CD4-positive, alpha-beta T cell treated with Interleukin-17A for 1 hour (primary cell): ENCODE data around the gene CNTNAP2.

ENCODE experiments used
- DNase-seq: peaks from one replicate; pipeline ENCODE4 v3.0.0-alpha.2; 2020

CNTNAP2 gene

DNA sequence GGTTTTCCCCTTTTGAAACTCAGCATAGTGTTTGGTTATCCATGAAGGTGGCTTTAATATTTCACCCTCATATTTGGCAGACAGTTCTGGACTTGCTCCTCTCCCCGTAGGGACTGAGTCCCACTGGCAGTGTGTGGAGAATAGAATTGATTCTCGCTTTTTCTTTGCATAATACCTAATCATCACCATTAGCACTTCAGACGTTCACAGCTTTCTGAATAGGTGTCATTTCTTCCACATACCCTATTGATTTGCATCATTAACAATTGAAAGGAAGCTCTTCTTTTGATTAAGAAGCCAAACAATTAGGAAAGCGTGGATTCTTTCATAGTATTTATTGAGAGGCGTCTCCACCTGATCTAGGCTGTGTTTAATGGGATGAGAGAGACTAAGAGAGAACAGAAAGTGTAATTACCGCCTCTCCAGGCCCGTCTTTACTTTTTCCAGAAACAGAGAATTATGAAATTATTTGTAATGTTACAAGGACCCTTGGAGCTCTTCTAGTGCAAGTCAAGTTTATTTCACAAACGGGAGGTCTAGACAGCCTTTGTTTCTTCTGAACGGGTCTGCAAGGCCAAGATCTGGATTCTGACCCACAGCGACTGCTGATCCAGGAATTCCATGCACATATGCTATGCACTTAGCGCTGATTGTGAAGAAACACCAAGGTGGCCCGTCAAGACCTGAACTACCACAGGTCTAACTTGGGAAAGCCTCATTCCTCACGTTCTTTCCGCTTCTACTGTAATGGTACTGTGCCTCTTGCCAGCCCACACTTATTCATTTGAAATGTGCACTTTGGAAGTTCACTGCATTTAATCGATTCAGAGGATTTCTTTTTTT lies 2224.1 kb downstream of the CNTNAP2 start:
- no peak for DNase-seq

DNA sequence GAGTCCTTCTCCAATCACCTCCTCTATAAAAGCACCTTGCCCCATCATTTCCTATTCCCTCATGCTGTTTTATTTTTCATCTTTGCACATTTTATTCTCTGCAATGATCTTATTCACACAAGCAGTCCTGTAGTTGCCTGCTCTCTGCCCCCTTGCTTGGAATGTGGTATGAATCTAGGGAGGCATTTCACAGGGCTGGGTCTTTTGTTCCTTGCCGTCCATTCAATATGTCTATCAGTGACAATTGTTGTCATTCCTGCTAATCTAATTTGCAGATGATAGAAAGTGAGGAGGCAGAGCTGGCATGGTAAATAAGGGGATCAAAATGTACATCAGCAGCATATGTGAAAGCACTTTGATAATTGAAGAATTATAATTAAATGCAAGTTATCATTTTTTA lies 2227.8 kb downstream of the CNTNAP2 start:
- DNase-seq = no peak

DNA sequence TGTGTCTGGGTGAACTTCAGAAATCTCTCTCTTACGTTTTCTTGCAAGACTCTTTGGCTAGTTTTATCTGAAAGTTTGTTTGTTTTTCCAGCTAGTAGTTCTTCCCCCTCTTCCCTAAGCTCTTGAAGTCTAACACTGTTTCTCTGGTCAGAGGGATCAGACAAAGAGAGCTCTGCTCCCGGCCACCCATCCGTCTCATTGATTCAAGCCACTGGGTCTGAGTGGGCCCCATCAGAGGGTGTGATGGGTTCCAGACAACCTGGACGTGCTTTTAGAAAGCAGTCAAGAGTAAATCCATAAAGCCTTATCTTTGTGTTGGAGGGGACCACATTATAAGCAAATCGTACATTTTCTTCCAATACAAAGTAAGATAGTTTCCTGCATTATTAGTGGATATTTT lies 2231.4 kb downstream of the CNTNAP2 start:
- no peak for DNase-seq

DNA sequence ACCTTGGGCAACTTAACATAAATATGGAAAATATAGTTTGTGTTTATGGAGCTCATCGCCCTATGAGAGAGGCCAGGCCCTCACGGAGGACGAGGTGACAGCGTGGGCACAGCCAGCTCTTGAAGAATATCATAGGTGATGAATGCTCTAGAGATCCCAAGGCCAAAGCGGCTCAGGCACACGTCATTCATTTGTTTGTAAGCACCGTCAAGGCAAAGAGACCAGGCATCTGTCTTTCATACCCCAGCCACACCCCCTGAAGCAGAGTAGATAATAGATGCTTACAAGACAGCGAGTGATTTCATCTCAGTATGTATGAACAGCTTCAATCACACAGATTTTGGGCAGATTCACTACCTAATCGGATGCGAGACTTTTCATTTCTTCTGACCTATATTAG lies 2231.9 kb downstream of the CNTNAP2 start:
- no peak for DNase-seq

DNA sequence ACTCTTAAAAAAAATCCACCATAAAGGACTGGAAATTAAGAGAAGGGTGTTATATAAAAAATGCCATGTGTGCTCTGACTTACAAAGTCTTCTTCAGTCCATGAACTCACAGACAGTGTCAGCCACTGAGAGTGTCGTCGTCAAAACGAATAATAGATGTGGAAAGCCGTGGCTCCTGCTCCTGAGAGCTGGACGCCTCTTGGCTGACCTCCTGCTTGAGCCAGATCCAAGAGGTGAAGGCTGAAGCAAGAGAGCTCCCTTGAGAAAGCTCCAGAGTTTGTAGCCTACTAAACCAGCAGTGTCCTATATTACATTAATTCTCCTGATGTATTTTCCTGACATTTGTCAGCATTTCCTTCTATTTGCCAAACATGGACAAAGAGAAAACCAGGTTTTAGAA lies 2239.7 kb downstream of the CNTNAP2 start:
- DNase-seq = no peak

DNA sequence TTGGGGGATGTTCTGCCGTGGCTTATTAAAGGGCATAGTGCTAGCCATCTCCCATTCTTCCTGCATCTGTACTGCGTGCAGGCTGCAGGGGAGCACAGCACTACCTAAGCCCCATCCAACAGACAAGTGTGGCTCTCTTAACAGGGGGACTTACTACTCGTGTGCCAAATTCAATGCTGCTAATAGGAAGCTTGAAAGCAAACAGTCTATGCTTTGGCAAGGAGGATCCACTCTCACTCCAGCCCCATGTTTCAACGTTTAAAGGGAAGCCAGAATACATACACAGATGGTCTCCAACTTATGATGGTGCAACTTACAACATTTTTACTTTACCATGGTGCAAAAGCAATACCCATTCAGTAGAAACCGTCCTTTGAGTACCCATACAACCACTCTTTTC lies 2245.9 kb downstream of the CNTNAP2 start:
- DNase-seq = no peak

DNA sequence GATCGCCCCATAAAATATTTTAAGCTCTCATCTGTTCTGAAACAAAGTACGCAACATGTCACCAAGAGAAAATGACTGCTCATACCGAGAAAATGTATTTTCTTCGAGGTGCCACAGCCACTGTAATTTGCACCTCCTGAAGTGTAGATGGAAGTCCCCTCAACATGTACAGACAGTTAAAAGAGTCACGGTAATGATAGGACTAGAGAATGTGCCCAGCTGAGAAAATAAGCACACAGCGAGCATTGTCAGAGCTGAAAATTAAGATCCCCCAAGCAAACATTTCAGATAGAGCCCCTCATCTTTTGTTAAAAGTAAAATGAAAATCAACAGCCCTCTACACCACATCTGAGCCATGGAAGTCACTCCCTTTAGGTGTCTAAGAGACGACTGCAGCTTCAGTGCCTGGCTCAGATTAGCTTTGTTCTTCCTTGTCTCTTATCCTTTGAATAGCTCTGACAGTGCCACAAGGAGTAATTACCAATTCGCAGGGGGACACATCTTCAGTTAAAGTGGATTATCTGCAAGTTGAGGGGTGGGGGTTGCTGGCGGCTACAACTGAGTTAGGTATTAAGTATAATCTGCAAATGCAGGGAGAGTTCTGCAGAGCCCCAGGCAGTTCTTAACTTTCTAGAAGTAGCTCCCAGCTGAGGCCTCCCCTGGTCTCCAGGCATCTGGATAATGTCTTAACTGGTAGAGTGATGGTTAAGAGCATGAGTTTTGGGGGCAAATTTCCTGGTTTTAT lies 2251.3 kb downstream of the CNTNAP2 start:
- DNase-seq = no peak

DNA sequence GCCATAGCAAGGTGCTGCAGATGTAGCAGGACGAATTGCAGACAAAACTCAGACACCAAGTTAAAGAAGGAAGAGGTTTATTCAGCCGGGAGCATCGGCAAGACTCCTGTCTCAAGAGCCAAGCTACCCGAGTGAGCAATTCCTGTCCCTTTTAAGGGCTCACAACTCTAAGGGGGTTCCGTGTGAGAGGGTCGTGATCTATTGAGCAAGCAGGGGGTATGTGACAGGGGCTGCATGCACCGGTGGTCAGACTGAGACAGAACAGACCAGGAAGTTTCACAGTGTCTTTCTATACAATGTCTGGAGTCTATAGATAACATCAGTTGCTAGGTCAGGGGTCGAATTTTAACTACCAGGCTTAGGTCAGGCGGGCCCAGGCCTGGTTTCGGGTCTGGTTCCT lies 2252.0 kb downstream of the CNTNAP2 start:
- no peak for DNase-seq

DNA sequence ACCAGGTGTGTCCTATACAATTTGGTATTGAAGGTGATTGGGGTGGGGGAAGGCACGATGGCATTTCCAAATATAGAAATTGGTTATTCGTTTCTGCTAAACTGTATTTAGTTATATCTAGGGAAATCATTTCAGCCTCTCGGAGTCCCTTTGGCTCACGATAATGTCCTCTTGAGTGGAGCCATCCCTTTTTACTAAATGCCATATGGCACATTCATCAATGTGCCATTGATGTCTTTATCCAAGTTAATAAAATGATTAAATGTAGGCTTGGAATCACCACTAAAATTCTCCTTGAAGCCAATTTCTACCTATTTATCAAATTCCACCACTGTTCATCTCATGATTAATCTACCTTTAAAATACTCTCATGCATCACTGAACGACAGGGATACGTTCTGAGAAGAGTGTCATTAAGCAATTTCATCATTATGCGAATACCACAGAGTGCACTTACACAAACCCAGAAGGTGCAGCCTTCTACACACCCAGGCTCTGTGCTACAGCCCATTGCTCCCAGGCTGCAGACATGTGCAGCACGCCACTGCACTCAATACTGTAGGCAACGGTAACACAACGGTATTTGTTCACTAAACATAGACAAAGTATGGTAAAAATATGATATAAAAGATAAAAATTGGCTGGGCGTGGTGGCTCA lies 2254.8 kb downstream of the CNTNAP2 start:
- DNase-seq = no peak

DNA sequence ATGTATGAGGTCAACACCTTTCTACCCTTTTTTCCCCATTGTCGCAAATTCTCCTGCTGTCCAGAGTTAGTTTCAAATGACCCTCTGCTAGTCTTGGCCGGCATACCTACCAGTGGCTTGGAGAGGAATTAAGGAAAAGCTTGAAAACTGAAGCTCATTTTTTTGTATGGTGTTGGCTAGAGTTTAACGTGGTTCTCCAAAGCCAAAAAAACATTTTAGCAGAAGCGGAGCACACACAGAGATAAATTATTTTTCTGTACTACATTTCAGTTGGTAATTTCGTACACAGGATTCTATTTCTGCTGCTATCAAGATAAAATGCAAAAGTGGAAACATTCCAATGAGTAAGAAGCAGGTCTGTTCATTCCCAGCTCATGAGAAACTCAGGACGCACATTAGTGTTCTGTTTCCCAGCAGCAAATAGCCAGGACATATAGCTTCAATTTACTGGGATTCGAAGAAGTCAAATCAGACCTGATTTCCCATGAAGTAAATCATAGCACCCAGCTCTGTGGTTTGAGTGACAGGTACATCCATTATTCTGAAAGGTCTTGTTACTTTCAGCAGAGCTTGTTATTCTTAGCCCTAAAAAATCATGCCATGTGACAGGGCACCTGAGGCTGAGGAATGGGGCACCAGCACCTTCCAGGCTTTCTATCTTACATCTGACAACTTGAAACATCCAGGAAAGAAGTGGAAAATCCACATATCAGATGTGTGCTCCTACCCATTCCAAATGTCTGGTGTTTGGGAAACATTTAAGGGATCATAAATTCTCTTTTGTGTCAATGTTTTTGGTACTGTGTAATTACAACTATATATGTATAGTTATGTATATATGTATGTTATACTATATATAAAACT lies 2258.0 kb downstream of the CNTNAP2 start:
- DNase-seq = no peak

DNA sequence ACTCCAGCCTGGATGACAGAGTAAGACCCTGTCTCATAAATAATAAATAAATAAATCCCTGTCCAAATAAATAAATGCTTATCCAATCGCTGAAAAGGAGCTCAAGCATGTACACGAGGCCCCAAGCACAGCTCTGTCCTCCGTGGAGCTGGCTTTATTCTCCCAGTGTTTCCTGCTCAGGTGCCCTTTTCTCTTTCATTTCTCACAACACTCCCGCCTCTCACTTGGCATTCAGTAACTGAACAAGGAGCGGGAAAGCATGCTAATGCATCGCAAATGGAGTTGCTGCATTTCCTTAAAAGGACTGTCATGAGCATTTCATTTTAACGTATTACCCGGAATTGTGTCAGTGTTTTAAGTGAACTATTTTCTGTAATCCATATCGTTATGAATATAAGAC lies 2263.1 kb downstream of the CNTNAP2 start:
- DNase-seq = no peak

DNA sequence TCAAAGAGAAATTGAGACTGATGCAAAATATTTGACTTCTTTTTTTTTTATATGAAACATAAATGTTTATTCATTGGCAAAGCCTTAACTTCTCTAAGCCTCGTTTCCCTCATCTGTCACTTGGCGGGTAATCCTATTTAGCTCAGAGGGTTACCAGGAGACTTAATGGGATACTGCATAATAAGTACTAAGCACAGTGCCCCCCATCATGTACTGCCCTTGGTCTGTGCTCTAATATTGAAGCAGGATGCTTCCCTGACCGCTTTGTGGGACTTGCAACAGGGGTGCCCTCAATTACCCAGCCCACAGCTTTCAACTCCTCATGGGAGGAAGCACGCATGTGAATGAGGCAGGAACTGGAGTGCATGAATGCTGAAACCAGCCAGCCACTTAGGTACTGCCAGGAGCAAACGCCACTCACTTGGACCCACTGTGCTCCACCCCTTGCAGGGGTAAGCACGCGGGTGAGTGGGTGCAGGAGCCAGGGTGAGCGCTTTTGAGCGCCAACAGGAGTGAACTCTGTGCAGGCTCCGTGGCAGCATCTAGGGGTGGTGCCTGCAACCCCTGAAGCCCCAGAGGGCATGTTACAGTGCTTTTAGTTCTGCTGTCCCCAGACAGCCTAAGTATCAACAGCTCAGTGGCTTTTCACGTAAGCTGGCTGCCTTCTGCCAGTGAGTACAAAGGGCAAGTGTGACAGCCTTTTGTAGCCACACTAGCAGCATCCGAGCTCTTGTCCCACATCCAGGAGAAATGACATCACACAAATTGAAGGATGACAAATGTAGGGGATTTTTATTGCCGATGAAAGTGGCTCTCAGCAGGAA lies 2264.2 kb downstream of the CNTNAP2 start:
- DNase-seq = no peak

DNA sequence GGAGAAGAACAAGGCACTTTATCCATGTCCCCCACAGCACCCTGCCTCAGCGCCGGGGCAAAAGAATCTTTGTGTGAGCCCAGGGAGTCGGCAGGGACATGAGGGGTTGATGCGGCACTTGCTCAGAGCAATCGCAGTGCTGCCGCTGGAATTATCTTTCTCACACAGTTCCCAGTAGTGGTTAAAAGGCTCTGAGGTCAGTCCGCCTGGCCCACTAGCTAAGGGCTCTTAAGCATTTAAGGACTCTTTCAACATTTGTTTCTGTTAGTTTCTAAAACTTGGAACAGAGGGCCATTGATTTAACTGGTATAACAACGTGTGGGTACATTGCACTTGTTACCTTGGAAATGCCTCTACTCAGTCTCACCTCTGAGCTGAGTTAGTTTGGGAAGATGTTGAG lies 2266.0 kb downstream of the CNTNAP2 start:
- no peak for DNase-seq

DNA sequence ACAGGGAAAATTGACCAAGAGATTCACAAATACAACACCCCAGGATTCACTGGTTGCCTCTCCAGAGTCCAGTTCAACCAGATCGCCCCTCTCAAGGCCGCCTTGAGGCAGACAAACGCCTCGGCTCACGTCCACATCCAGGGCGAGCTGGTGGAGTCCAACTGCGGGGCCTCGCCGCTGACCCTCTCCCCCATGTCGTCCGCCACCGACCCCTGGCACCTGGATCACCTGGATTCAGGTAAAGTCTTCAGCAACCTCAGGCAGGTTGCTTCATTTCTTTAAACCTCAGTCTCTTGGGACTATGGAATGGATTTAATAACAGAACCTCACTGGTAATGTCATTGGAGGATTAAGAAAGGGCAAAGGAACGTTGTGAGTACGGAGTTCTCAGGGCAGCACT lies 2267.1 kb downstream of the CNTNAP2 start:
- no peak for DNase-seq

DNA sequence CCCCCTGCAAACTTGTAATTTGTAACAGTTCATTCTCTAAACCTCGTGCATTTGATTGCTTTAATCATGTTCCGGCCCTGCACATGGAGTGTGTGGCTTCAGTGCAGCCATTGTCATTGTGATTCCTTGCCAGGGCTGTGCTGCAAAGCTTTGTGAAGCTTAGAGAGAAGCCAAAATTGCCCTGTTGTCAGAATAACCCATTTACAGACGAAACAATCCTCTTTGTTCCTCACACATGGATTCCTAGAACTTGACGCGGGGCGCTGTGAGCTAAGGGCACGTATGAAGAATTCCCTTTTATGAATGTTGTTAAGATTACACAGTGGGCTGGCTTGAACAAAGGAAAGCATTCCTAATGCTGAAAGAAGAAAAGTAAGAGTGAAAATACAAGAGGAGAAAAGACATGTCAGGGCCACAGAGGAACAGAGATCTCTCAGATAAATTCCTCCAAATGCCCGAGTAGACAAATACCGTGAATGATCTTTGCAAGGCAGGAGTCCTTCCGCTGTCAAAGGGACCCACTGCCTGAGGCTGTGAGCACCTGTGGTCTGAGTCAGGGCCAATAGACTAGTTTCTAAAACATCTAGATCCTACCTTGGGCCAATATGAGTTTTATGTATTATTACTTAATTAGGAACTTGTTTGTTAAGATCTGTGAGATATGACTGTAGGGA lies 2268.5 kb downstream of the CNTNAP2 start:
- DNase-seq = no peak

DNA sequence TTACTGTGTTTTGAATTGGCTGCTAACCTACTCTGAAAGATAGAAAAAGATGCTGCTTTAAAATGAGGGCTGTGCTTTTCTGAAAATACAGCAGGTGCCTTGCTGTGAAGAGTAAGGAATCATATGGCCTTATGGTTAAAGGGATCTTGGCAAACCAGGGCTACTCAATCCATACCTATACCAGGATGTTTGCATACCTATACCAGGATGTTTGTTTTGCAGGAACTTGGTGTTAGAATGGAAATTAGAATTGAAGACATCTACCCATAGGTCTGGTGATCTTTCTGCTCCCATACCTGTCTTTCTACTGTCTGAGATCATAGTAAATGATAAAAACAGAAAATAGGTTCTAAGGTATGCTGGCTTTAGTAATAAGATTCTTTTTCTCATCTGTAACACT lies 2273.8 kb downstream of the CNTNAP2 start:
- DNase-seq = no peak

DNA sequence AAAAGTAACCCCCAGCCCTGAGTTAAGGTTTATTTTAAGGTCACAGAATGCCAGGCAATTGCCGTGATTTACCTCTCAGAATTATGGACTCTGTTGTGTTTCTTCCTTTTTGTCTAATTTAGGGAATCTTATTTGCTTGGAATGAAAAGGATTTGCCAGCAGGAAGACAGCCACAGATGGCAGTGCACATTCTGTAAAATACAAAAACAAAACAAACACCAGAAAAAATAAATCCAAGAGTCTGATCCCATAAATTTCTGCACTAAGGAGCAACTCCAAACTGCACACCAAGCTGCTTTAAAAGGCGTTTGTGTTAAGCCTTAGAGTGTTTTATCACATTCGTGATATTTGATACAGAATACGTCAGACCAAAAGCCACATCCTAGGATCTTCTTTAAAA lies 2275.0 kb downstream of the CNTNAP2 start:
- DNase-seq = no peak

DNA sequence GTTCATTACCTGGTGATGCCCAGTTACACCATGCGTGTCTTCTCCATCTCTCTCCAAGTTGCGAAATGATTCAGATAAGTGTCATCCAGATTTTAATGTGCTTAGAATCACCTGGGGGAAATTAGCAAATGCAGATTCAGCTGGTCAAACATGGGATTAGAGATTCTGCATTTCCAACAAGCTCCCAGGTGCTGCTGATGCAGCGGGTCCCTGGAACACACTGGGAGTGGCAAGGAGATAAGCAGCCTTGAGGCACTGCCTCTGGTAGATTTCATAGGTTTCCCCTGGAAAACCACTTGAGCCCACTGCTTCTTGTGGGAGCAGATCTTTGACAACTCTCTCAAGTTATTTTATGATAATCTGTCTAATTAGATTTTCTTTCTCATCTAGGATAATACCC lies 2278.0 kb downstream of the CNTNAP2 start:
- DNase-seq = no peak

DNA sequence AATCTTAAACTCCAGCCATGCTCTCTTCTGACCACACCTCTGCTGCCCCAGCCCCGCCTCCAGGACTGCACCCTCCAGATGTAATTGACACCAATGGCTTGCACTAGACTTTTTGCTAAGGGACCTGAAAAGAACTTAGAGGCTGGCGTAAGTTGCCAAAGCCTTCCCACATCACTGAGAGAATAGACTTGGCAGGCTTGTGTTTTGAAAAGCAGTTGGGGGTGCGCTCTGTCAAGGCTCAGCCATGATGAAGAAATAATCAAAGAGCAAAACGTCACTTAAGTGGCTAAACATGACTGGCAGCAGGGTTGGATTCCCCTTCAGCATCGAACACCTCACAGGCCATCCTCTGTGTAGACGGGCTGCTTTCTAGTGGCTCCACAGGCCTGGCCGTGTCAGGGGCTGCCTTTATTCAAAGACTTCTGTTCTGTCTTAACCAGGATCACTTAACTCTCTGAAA lies 2278.8 kb downstream of the CNTNAP2 start:
- no peak for DNase-seq

DNA sequence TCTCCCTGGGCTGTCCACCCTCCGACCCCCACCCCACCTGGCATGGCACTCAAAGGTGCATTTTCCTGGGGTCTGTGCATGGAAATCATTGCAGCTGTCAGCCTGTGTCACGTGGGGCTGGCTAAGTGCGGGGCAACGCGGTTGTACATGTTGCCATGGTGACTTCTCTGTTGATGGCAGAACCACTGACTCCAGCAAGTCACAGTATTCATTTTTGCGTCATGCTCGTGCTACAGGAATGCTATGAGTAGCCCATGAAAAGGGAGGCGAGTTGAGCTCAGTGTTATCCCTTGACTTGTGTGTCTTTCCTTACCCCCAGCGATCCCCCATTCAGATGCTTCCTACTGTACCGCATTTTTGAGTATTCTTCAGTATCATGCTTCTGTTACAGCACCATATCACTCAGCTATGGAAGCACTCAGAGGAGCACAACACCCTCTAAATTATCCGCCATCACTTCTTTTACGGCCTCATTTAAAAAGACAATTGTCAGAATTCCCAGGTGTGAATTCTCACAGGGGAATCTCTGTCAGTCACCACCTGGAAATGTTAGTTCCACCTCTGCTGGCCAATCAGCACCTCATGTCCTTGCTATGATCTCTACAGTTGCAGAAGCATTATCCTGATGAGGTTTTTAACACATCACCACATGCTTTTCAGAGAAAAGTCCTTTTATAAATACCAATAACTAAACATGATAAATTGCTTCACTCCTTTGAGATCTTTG lies 2279.6 kb downstream of the CNTNAP2 start:
- no peak for DNase-seq

DNA sequence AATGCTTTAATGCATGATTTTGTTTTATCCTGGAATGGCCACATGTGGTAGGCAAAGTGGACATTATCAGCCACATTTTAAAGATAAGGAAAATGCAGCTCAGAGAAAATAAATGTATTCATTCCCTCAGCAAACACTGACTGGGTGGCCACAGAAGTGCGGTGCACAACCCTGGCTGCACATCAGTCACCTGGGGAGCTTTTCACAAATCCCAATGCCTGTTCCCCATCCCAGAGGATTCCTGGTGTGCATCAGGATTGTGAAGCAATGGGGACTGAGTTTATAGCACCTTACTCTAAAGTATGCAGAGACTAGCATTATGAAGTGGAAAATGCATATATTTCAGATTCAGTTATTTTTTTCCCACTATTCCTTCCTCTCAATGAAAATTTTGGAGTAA lies 2280.5 kb downstream of the CNTNAP2 start:
- no peak for DNase-seq
